CD8-positive, alpha-beta memory T cell (primary cell): Measurements from ENCODE around the gene KCND3. TPM values are rescaled to one million over a fixed set of nuclear protein-coding genes. Genes with fewer than 3 reads are reported as not detected.
A peak's percentile ranks its signal among the peaks of the same experiment; 100 is the strongest.

Source experiments
- CTCF ChIA-PET: fragments of 350-600 bp; sonication (Branson Sonifier 250); formaldehyde crosslinking; loops from one replicate; lab custom pipeline; 2021; ENCODE audit warnings: antibody characterized with exemption; lab: Charles Lee
- POLR2A ChIA-PET: fragments of 350-600 bp; sonication (Branson Sonifier 250); formaldehyde crosslinking; loops from one replicate; lab custom pipeline; 2021; ENCODE audit warnings: antibody characterized with exemption; lab: Charles Lee
- DNase-seq, 5 donors: peaks; one replicate each; pipeline versions ENCODE4 v3.0.0 to v3.0.0-alpha.2; 2020 to 2022; ENCODE audit warnings: mixed read lengths in 1 of 5
- H3K27ac ChIP-seq: one replicate; pipeline ENCODE4 v1.7.0; 2013; ENCODE audit warnings: low read depth, mild to moderate bottlenecking, low read length, moderate library complexity
- H3K27me3 ChIP-seq: 2 replicates; pipeline ENCODE4 v1.7.0; 2013; ENCODE audit warnings: low read length, mild to moderate bottlenecking; ENCODE audit not compliant: insufficient read depth, poor library complexity, severe bottlenecking
- H3K36me3 ChIP-seq: 2 replicates; pipeline ENCODE4 v1.7.0; 2013; ENCODE audit warnings: mild to moderate bottlenecking, low read length, moderate library complexity; ENCODE audit not compliant: insufficient read depth
- H3K4me1 ChIP-seq: 2 replicates; pipeline ENCODE4 v1.7.0; 2013; ENCODE audit warnings: mild to moderate bottlenecking, low read length, moderate library complexity; ENCODE audit not compliant: insufficient read depth
- H3K4me3 ChIP-seq: 2 replicates; pipeline ENCODE4 v1.7.0; 2013; ENCODE audit warnings: mild to moderate bottlenecking, low read length
- H3K9me3 ChIP-seq: 2 replicates; pipeline ENCODE4 v1.7.0; 2013; ENCODE audit warnings: mild to moderate bottlenecking, low read length
- H3K27ac Mint-ChIP-seq, 8 donors: one replicate each; pipeline ENCODE4 v1.8.0; 2020 to 2021; ENCODE audit warnings: mixed read lengths in 8 of 8, mild to moderate bottlenecking in 6 of 8, inconsistent platforms in 3 of 8, moderate library complexity in 3 of 8
- H3K27me3 Mint-ChIP-seq, 2 donors: one replicate each; pipeline ENCODE4 v1.8.0; 2020 to 2021; ENCODE audit warnings: mixed read lengths in 2 of 2, mild to moderate bottlenecking in 1 of 2, moderate library complexity in 1 of 2
- H3K36me3 Mint-ChIP-seq, 3 donors: one replicate each; pipeline ENCODE4 v1.8.0; 2020 to 2021; ENCODE audit warnings: mixed read lengths in 3 of 3, inconsistent platforms in 1 of 3, mild to moderate bottlenecking in 1 of 3
- H3K4me1 Mint-ChIP-seq, 3 donors: one replicate each; pipeline ENCODE4 v1.8.0; 2020 to 2021; ENCODE audit warnings: mixed read lengths in 3 of 3, inconsistent platforms in 1 of 3, mild to moderate bottlenecking in 1 of 3
- H3K4me3 Mint-ChIP-seq, 7 donors: one replicate each; pipeline ENCODE4 v1.8.0; 2020 to 2021; ENCODE audit warnings: mixed read lengths in 7 of 7, mild to moderate bottlenecking in 6 of 7, moderate library complexity in 4 of 7, inconsistent platforms in 2 of 7
- H3K9me3 Mint-ChIP-seq, 5 donors: one replicate each; pipeline ENCODE4 v1.8.0; 2020 to 2022; ENCODE audit warnings: mixed read lengths in 5 of 5, mild to moderate bottlenecking in 3 of 5, moderate library complexity in 2 of 5, inconsistent platforms in 1 of 5
- polyA plus RNA-seq: library from polyadenylated mRNA; unstranded; fragments of 300-500 nt; fragmentation: Illumina TruSeq; gene quantifications from one replicate; pipeline ENCODE4 v1.2.3, GENCODE V29; 2021
- total RNA-seq, 2 experiments: library from RNA; stranded (reverse); gene quantifications; one replicate each; pipeline ENCODE4 v1.2.3, GENCODE V29; 2021

The KCND3 gene
- total and polyA plus RNA-seq, 3 experiments from 2014 or later, result not detected

- no peak for DNase-seq
- Mint-ChIP-seq H3K4me3 (no peak overlapping the region), H3K4me1 (no peaks in the 10 kb centered on the region), H3K9me3 (no peaks in the 10 kb centered on the region), H3K27me3 (peaks cover 12 to 56% of the 10 kb centered on the region in 2 donors), H3K36me3 (no peaks in the 10 kb centered on the region), H3K27ac (no peak overlapping the region)
- ChIA-PET CTCF (no interaction called here), POLR2A (no interaction called here)
- Histone ChIP-seq H3K27ac (no peak overlapping the region), H3K36me3 (no peaks in the 10 kb centered on the region), H3K27me3 (no peaks in the 10 kb centered on the region), H3K4me3 (no peak overlapping the region), H3K4me1 (no peaks in the 10 kb centered on the region), H3K9me3 (no peaks in the 10 kb centered on the region)
Observed at GRCh38 chr1:112000048-112000447, 10.6 kb upstream of the KCND3 start.

- H3K4me3 ChIP-seq, result no peak overlapping the region
- H3K27me3 Mint-ChIP-seq, result peaks cover 17 to 66% of the 10 kb centered on the region in 2 donors
- H3K27ac ChIP-seq, result no peak overlapping the region
- H3K9me3 ChIP-seq, result no peaks in the 10 kb centered on the region
- no peaks in the 10 kb centered on the region for H3K4me1 Mint-ChIP-seq
- H3K9me3 Mint-ChIP-seq, result no peaks in the 10 kb centered on the region
- no peaks in the 10 kb centered on the region for H3K27me3 ChIP-seq
- no peaks in the 10 kb centered on the region for H3K4me1 ChIP-seq
- H3K36me3 ChIP-seq, result no peaks in the 10 kb centered on the region
- POLR2A ChIA-PET, result no interaction called here
- no peak for DNase-seq
- no peak overlapping the region for H3K4me3 Mint-ChIP-seq
- CTCF ChIA-PET, result no interaction called here
- no peak overlapping the region for H3K27ac Mint-ChIP-seq
- no peaks in the 10 kb centered on the region for H3K36me3 Mint-ChIP-seq
Observed at GRCh38 chr1:111998332-111998731, 8.9 kb upstream of the KCND3 start.

- Mint-ChIP-seq H3K36me3 (no peaks in the 10 kb centered on the region), H3K4me1 (peaks cover 6 to 29% (median 12%) of the 10 kb centered on the region in 3 donors), H3K27me3 (peaks cover 39 to 77% of the 10 kb centered on the region in 2 donors), H3K4me3 (peak overlapping the region in 2 of 7 donors; percentile 24 to 40), H3K9me3 (no peaks in the 10 kb centered on the region), H3K27ac (no peak overlapping the region)
- Histone ChIP-seq H3K4me3 (no peak overlapping the region), H3K4me1 (no peaks in the 10 kb centered on the region), H3K9me3 (no peaks in the 10 kb centered on the region), H3K27ac (no peak overlapping the region), H3K27me3 (peaks cover 31% of the 10 kb centered on the region), H3K36me3 (no peaks in the 10 kb centered on the region)
- no peak for DNase-seq
- CTCF ChIA-PET, result interaction anchor here (1.2 kb wide), 1 partner anchor 15 kb away, joined by 3 read pairs; no protein-coding TSS in a partner anchor
- POLR2A ChIA-PET, result no interaction called here
Observed at GRCh38 chr1:111992476-111992875, 3.0 kb upstream of the KCND3 start.

- Histone ChIP-seq H3K27me3 (peaks cover 31% of the 10 kb centered on the region), H3K27ac (no peak overlapping the region), H3K36me3 (no peaks in the 10 kb centered on the region), H3K4me3 (no peak overlapping the region), H3K4me1 (no peaks in the 10 kb centered on the region), H3K9me3 (no peaks in the 10 kb centered on the region)
- Mint-ChIP-seq H3K4me1 (peaks cover 6 to 29% (median 12%) of the 10 kb centered on the region in 3 donors), H3K27ac (no peak overlapping the region), H3K27me3 (peaks cover 41 to 84% of the 10 kb centered on the region in 2 donors), H3K4me3 (peak overlapping the region in 5 of 7 donors; percentile 26 to 75 (median 50)), H3K9me3 (no peaks in the 10 kb centered on the region), H3K36me3 (no peaks in the 10 kb centered on the region)
- DNase-seq, result no peak
- CTCF ChIA-PET, result no interaction called here
- POLR2A ChIA-PET, result no interaction called here
Observed at GRCh38 chr1:111990878-111991718, 1.6 kb upstream of the KCND3 start.

- ChIA-PET POLR2A (no interaction called here), CTCF (no interaction called here)
- Histone ChIP-seq H3K4me3 (no peak overlapping the region), H3K4me1 (no peaks in the 10 kb centered on the region), H3K9me3 (no peaks in the 10 kb centered on the region), H3K27ac (no peak overlapping the region), H3K27me3 (peaks cover 31% of the 10 kb centered on the region), H3K36me3 (no peaks in the 10 kb centered on the region)
- no peak overlapping the region for H3K27ac Mint-ChIP-seq
- H3K4me3 Mint-ChIP-seq, result peak overlapping the region in 6 of 7 donors; percentile 46 to 88 (median 59)
- no peaks in the 10 kb centered on the region for H3K9me3 Mint-ChIP-seq
- H3K4me1 Mint-ChIP-seq, result peaks cover 6 to 29% (median 12%) of the 10 kb centered on the region in 3 donors
- peaks cover 42 to 85% of the 10 kb centered on the region in 2 donors for H3K27me3 Mint-ChIP-seq
- H3K36me3 Mint-ChIP-seq, result no peaks in the 10 kb centered on the region
- no peak for DNase-seq
Observed at GRCh38 chr1:111990026-111990877, 784 bp upstream of the KCND3 start.

GRCh38 chr1:111988743-111989453 is 570 bp downstream of the KCND3 start:
- no peaks in the 10 kb centered on the region for H3K36me3 ChIP-seq
- no peak overlapping the region for H3K4me3 ChIP-seq
- Mint-ChIP-seq H3K4me1 (peaks cover 6 to 29% (median 12%) of the 10 kb centered on the region in 3 donors), H3K27me3 (peaks cover 39 to 85% of the 10 kb centered on the region in 2 donors), H3K4me3 (peak overlapping the region in 6 of 7 donors; percentile 33 to 78 (median 68)), H3K36me3 (no peaks in the 10 kb centered on the region), H3K9me3 (no peaks in the 10 kb centered on the region), H3K27ac (no peak overlapping the region)
- no peaks in the 10 kb centered on the region for H3K4me1 ChIP-seq
- ChIA-PET POLR2A (no interaction called here), CTCF (no interaction called here)
- H3K27me3 ChIP-seq, result peaks cover 31% of the 10 kb centered on the region
- no peak overlapping the region for H3K27ac ChIP-seq
- no peaks in the 10 kb centered on the region for H3K9me3 ChIP-seq
- DNase-seq, result no peak

GRCh38 chr1:111988377-111988742 is 1.1 kb downstream of the KCND3 start:
- Mint-ChIP-seq H3K9me3 (no peaks in the 10 kb centered on the region), H3K36me3 (no peaks in the 10 kb centered on the region), H3K27me3 (peaks cover 36 to 87% of the 10 kb centered on the region in 2 donors), H3K4me3 (peak overlapping the region in 6 of 7 donors; percentile 33 to 78 (median 66)), H3K4me1 (peaks cover 6 to 29% (median 12%) of the 10 kb centered on the region in 3 donors), H3K27ac (no peak overlapping the region)
- Histone ChIP-seq H3K9me3 (no peaks in the 10 kb centered on the region), H3K4me1 (no peaks in the 10 kb centered on the region), H3K27ac (no peak overlapping the region), H3K27me3 (peaks cover 31% of the 10 kb centered on the region), H3K36me3 (no peaks in the 10 kb centered on the region), H3K4me3 (no peak overlapping the region)
- POLR2A ChIA-PET, result no interaction called here
- CTCF ChIA-PET, result no interaction called here
- no peak for DNase-seq
